ENCODE data around the gene ZNF77.

- TF ChIP-seq CTCF (IDR thresholded peaks at IDR 0.05; ENCODE audit: poor library complexity, severe bottlenecking) (no peak), RAD21 (conservative IDR thresholded peaks at IDR 0.05) (no peak), EZH2 (IDR thresholded peaks at IDR 0.05; ENCODE audit: borderline replicate concordance, insufficient read depth, low read length, poor library complexity, severe bottlenecking) (no peak), MXI1 (conservative IDR thresholded peaks at IDR 0.05; ENCODE audit: poor library complexity, severe bottlenecking) (no peak), POLR2AphosphoS5 (IDR thresholded peaks at IDR 0.05) (no peak), SMC3 (conservative IDR thresholded peaks at IDR 0.05; ENCODE audit: poor library complexity) (no peak), TAF1 (IDR thresholded peaks at IDR 0.05; ENCODE audit: low read depth) (no peak), EP300 (conservative IDR thresholded peaks at IDR 0.05; ENCODE audit: poor library complexity, severe bottlenecking) (no peak)
Observed at GRCh38 chr19:2949939-2950285, 5.1 kb upstream of the ZNF77 start.
